GM23338 (cell line): ENCODE results near the gene PIP5K1C. TPM values are rescaled to one million over a fixed set of nuclear protein-coding genes. Genes with fewer than 3 reads are reported as not detected.

Experiments used
- ATAC-seq: fragments of 200-7000 bp; cut with Tn5 transposase; 3 replicates; pipeline ENCODE4 v1.9.1; 2020
- DNase-seq: peaks from one replicate; pipeline ENCODE4 v3.0.0-alpha.2; 2015; ENCODE audit warnings: low spot score
- H2AFZ ChIP-seq: fragments of 200-600 bp; sonication (generic); 2 replicates; pipeline ENCODE4 v1.8.0; 2016; ENCODE audit warnings: antibody characterized with exemption, mild to moderate bottlenecking, moderate library complexity
- H3F3A ChIP-seq: fragments of 200-600 bp; sonication (generic); replicated peaks from 2 replicates; pipeline ENCODE4 v1.8.0; 2017; ENCODE audit warnings: antibody characterized with exemption, mixed run types, low read depth
- H3K27ac ChIP-seq: fragments of 200-600 bp; sonication (generic); 2 replicates; pipeline ENCODE4 v1.6.1; 2016; ENCODE audit warnings: low read depth
- H3K27me3 ChIP-seq: fragments of 200-600 bp; sonication (generic); 2 replicates; pipeline ENCODE4 v1.8.0; 2016; ENCODE audit warnings: mild to moderate bottlenecking, mixed run types, moderate library complexity; ENCODE audit not compliant: insufficient read depth
- H3K36me3 ChIP-seq: fragments of 200-600 bp; sonication (generic); 2 replicates; pipeline ENCODE4 v1.8.0; 2016; ENCODE audit warnings: mild to moderate bottlenecking; ENCODE audit not compliant: insufficient read depth
- H3K4me1 ChIP-seq: fragments of 200-600 bp; sonication (generic); 2 replicates; pipeline ENCODE4 v1.8.0; 2016; ENCODE audit warnings: mild to moderate bottlenecking, moderate library complexity; ENCODE audit not compliant: insufficient read depth
- H3K4me2 ChIP-seq: fragments of 200-600 bp; sonication (generic); 2 replicates; pipeline ENCODE4 v1.7.1; 2017; ENCODE audit warnings: mixed run types
- H3K4me3 ChIP-seq: fragments of 200-600 bp; sonication (generic); 2 replicates; pipeline ENCODE4 v1.6.1; 2016; ENCODE audit warnings: mixed run types
- H3K79me2 ChIP-seq: fragments of 200-600 bp; sonication (generic); replicated peaks from 2 replicates; pipeline ENCODE4 v1.8.0; 2017; ENCODE audit warnings: mild to moderate bottlenecking; ENCODE audit not compliant: insufficient read depth
- H3K9me2 ChIP-seq: fragments of 200-600 bp; sonication (generic); 2 replicates; pipeline ENCODE4 v1.8.0; 2017; ENCODE audit not compliant: insufficient read depth
- H4K20me1 ChIP-seq: fragments of 200-600 bp; sonication (generic); replicated peaks from 2 replicates; pipeline ENCODE4 v1.8.0; 2017; ENCODE audit warnings: mild to moderate bottlenecking; ENCODE audit not compliant: insufficient read depth
- H3K27ac Mint-ChIP-seq: 2 replicates; pipeline ENCODE4 v1.8.0; 2020; ENCODE audit warnings: inconsistent platforms, mild to moderate bottlenecking, moderate library complexity, mixed read lengths
- H3K27me3 Mint-ChIP-seq: 3 replicates; pipeline ENCODE4 v1.8.0; 2022; ENCODE audit warnings: low read depth, mild to moderate bottlenecking, moderate library complexity, mixed read lengths, inconsistent platforms; ENCODE audit not compliant: insufficient read depth, poor library complexity
- H3K36me3 Mint-ChIP-seq: 3 replicates; pipeline ENCODE4 v1.8.0; 2021; ENCODE audit warnings: low read depth, mild to moderate bottlenecking, inconsistent platforms, moderate library complexity, mixed read lengths
- H3K4me1 Mint-ChIP-seq: 3 replicates; pipeline ENCODE4 v1.8.0; 2020; ENCODE audit warnings: mild to moderate bottlenecking, inconsistent platforms, mixed read lengths
- H3K4me3 Mint-ChIP-seq: 3 replicates; pipeline ENCODE4 v1.8.0; 2021; ENCODE audit warnings: moderate library complexity, mild to moderate bottlenecking, inconsistent platforms, mixed read lengths
- H3K9me3 Mint-ChIP-seq: 3 replicates; pipeline ENCODE4 v1.8.0; 2020; ENCODE audit warnings: moderate library complexity, mild to moderate bottlenecking, inconsistent platforms, mixed read lengths
- CREB1 ChIP-seq: fragments of 250-450 bp; sonication (Bioruptor Pico); IDR thresholded peaks from 2 replicates; pipeline ENCODE4 v1.5.0; 2020; ENCODE audit warnings: low read depth, mild to moderate bottlenecking, moderate library complexity
- EZH2 ChIP-seq: fragments of 200-600 bp; sonication (generic); IDR thresholded peaks from one replicate; pipeline ENCODE4 v1.8.0; 2017; ENCODE audit warnings: antibody characterized with exemption, mild to moderate bottlenecking, low read depth; ENCODE audit not compliant: unreplicated experiment
- EZH2phosphoT487 ChIP-seq: fragments of 200-600 bp; sonication (generic); IDR thresholded peaks from one replicate; pipeline ENCODE4 v1.8.1; 2018; ENCODE audit warnings: antibody characterized with exemption; ENCODE audit not compliant: unreplicated experiment
- JUNB ChIP-seq: IDR thresholded peaks from one replicate; pipeline ENCODE4 v1.6.1; 2016; ENCODE audit warnings: antibody characterized with exemption; ENCODE audit not compliant: unreplicated experiment
- NANOG ChIP-seq: IDR thresholded peaks from 2 replicates; pipeline ENCODE4 v1.6.1; 2016; ENCODE audit warnings: antibody characterized with exemption, borderline replicate concordance
- POLR2AphosphoS5 ChIP-seq: IDR thresholded peaks from 2 replicates; pipeline ENCODE4 v1.6.1; 2016; ENCODE audit warnings: antibody characterized with exemption, low read depth
- STAT1 ChIP-seq: IDR thresholded peaks from one replicate; pipeline ENCODE4 v1.6.1; 2016; ENCODE audit warnings: antibody characterized with exemption; ENCODE audit not compliant: unreplicated experiment
- ZNF114 ChIP-seq: fragments of 250-450 bp; sonication (Bioruptor Pico); IDR thresholded peaks from 2 replicates; pipeline ENCODE4 v1.5.0; 2020; ENCODE audit warnings: mild to moderate bottlenecking, moderate library complexity
- ZNF331 ChIP-seq: fragments of 250-450 bp; sonication (Bioruptor Pico); IDR thresholded peaks from 2 replicates; pipeline ENCODE4 v1.5.0; 2020; ENCODE audit warnings: low read depth, mild to moderate bottlenecking, moderate library complexity
- polyA plus RNA-seq: library from polyadenylated mRNA; unstranded; fragments of >200 nt; fragmentation: Nextera tagmentation; extraction: Ambion mirVana; gene quantifications from 2 replicates; pipeline ENCODE4 v1.2.1, GENCODE V29; 2016
- total RNA-seq: library from RNA; depleted of rRNA; stranded (reverse); fragments of >200 nt; shearing (Covaris generic); gene quantifications from 2 replicates; pipeline ENCODE4 v1.2.3, GENCODE V29; 2014
- TF ChIP-seq, protein P1 (sequence below), 2 experiments: fragments of 200-600 bp in 1 of 2; sonication (generic) in 1 of 2; conservative IDR thresholded peaks; 2 replicates each; pipeline versions ENCODE4 v1.5.1 to v1.6.1; 2016 to 2017; ENCODE audit warnings: antibody characterized with exemption in 2 of 2, low read depth in 2 of 2, mild to moderate bottlenecking in 2 of 2, moderate library complexity in 1 of 2
- TF ChIP-seq, protein P2 (sequence below): fragments of 250-450 bp; sonication (Bioruptor Pico); IDR thresholded peaks from 2 replicates; pipeline ENCODE4 v1.5.0; 2020; ENCODE audit warnings: mild to moderate bottlenecking, moderate library complexity
- TF ChIP-seq, protein P3 (sequence below): IDR thresholded peaks from one replicate; pipeline ENCODE4 v1.6.1; 2018; ENCODE audit warnings: antibody characterized with exemption; ENCODE audit not compliant: unreplicated experiment
- TF ChIP-seq, protein P4 (sequence below): IDR thresholded peaks from 2 replicates; pipeline ENCODE4 v1.6.1; 2016; ENCODE audit warnings: antibody characterized with exemption

The PIP5K1C gene
- total and polyA plus RNA-seq, 2 experiments from 2014 or later, result 11.8 to 46.7 TPM

DNA sequence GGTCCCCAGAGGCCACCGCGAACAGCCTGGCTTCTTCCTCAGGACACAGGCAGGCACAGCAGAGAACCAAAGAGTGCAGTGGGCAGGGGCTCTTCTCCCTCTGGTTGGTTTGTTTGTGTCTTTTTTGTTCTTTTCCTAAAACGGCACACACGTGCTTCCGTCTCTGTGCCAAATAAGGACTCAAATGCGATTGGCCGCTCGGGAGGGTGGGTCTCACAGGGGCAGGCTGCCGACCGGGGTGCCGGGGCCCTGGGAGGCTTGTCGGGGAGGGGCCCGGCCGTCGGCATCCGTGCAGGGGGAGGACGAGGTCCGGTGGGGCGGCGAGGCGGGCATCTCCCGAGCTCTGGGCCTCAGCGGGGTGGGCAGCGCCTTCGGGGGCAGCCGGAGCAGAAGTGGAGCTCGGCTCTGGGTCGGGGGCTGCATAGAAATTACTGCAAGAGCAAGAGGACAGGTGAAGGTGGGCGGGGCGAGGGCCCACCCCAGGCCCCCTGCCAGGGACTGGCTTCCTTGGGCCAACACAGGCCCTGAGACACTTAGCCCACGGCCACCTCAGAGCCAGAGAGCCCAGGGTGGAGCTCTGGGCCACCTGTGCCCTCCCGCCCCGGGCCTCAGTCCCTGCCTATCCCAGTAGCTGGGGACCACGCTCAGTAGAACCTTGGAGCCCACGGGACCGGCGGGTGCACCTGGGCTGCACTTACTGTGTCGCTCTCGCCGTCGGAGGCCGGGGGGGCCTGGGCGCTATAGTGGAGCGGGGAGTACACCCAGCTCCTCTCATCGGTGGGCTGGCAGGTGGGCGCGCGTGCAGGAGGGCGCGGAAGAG lies 67.3 kb downstream of the PIP5K1C start:
- no peak overlapping the region for H3K4me2 ChIP-seq
- H3K4me1 ChIP-seq, result no peaks in the 10 kb centered on the region
- no peak overlapping the region for H3K27ac ChIP-seq
- H3K27me3 ChIP-seq, result no peaks in the 10 kb centered on the region
- peaks cover 7% of the 10 kb centered on the region for H3K27me3 Mint-ChIP-seq
- DNase-seq (no peak), ATAC-seq (no peak)
- no peaks in the 10 kb centered on the region for H3K9me3 Mint-ChIP-seq
- no peaks in the 10 kb centered on the region for H3K36me3 Mint-ChIP-seq
- no peak overlapping the region for H3K4me3 Mint-ChIP-seq
- TF ChIP-seq EZH2phosphoT487 (no peak), NANOG (no peak), JUNB (no peak), STAT1 (no peak), ZNF331 (CRISPR knock-in tag) (no peak), ZNF114 (CRISPR knock-in tag) (no peak), POLR2AphosphoS5 (no peak), CREB1 (CRISPR knock-in tag) (no peak), EZH2 (no peak)
- TF ChIP-seq, protein P1, sequence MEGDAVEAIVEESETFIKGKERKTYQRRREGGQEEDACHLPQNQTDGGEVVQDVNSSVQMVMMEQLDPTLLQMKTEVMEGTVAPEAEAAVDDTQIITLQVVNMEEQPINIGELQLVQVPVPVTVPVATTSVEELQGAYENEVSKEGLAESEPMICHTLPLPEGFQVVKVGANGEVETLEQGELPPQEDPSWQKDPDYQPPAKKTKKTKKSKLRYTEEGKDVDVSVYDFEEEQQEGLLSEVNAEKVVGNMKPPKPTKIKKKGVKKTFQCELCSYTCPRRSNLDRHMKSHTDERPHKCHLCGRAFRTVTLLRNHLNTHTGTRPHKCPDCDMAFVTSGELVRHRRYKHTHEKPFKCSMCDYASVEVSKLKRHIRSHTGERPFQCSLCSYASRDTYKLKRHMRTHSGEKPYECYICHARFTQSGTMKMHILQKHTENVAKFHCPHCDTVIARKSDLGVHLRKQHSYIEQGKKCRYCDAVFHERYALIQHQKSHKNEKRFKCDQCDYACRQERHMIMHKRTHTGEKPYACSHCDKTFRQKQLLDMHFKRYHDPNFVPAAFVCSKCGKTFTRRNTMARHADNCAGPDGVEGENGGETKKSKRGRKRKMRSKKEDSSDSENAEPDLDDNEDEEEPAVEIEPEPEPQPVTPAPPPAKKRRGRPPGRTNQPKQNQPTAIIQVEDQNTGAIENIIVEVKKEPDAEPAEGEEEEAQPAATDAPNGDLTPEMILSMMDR (conservative IDR thresholded peaks at IDR 0.05; ENCODE audit: low read depth in 2 of 2), result no peak
- TF ChIP-seq, protein P2, sequence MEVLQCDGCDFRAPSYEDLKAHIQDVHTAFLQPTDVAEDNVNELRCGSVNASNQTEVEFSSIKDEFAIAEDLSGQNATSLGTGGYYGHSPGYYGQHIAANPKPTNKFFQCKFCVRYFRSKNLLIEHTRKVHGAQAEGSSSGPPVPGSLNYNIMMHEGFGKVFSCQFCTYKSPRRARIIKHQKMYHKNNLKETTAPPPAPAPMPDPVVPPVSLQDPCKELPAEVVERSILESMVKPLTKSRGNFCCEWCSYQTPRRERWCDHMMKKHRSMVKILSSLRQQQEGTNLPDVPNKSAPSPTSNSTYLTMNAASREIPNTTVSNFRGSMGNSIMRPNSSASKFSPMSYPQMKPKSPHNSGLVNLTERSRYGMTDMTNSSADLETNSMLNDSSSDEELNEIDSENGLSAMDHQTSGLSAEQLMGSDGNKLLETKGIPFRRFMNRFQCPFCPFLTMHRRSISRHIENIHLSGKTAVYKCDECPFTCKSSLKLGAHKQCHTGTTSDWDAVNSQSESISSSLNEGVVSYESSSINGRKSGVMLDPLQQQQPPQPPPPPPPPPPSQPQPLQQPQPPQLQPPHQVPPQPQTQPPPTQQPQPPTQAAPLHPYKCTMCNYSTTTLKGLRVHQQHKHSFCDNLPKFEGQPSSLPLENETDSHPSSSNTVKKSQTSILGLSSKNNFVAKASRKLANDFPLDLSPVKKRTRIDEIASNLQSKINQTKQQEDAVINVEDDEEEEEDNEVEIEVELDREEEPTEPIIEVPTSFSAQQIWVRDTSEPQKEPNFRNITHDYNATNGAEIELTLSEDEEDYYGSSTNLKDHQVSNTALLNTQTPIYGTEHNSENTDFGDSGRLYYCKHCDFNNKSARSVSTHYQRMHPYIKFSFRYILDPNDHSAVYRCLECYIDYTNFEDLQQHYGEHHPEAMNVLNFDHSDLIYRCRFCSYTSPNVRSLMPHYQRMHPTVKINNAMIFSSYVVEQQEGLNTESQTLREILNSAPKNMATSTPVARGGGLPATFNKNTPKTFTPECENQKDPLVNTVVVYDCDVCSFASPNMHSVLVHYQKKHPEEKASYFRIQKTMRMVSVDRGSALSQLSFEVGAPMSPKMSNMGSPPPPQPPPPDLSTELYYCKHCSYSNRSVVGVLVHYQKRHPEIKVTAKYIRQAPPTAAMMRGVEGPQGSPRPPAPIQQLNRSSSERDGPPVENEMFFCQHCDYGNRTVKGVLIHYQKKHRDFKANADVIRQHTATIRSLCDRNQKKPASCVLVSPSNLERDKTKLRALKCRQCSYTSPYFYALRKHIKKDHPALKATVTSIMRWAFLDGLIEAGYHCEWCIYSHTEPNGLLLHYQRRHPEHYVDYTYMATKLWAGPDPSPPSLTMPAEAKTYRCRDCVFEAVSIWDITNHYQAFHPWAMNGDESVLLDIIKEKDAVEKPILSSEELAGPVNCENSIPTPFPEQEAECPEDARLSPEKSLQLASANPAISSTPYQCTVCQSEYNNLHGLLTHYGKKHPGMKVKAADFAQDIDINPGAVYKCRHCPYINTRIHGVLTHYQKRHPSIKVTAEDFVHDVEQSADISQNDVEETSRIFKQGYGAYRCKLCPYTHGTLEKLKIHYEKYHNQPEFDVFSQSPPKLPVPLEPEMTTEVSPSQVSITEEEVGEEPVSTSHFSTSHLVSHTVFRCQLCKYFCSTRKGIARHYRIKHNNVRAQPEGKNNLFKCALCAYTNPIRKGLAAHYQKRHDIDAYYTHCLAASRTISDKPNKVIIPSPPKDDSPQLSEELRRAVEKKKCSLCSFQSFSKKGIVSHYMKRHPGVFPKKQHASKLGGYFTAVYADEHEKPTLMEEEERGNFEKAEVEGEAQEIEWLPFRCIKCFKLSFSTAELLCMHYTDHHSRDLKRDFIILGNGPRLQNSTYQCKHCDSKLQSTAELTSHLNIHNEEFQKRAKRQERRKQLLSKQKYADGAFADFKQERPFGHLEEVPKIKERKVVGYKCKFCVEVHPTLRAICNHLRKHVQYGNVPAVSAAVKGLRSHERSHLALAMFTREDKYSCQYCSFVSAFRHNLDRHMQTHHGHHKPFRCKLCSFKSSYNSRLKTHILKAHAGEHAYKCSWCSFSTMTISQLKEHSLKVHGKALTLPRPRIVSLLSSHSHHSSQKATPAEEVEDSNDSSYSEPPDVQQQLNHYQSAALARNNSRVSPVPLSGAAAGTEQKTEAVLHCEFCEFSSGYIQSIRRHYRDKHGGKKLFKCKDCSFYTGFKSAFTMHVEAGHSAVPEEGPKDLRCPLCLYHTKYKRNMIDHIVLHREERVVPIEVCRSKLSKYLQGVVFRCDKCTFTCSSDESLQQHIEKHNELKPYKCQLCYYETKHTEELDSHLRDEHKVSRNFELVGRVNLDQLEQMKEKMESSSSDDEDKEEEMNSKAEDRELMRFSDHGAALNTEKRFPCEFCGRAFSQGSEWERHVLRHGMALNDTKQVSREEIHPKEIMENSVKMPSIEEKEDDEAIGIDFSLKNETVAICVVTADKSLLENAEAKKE (CRISPR knock-in tag), result no peak
- TF ChIP-seq, protein P3, sequence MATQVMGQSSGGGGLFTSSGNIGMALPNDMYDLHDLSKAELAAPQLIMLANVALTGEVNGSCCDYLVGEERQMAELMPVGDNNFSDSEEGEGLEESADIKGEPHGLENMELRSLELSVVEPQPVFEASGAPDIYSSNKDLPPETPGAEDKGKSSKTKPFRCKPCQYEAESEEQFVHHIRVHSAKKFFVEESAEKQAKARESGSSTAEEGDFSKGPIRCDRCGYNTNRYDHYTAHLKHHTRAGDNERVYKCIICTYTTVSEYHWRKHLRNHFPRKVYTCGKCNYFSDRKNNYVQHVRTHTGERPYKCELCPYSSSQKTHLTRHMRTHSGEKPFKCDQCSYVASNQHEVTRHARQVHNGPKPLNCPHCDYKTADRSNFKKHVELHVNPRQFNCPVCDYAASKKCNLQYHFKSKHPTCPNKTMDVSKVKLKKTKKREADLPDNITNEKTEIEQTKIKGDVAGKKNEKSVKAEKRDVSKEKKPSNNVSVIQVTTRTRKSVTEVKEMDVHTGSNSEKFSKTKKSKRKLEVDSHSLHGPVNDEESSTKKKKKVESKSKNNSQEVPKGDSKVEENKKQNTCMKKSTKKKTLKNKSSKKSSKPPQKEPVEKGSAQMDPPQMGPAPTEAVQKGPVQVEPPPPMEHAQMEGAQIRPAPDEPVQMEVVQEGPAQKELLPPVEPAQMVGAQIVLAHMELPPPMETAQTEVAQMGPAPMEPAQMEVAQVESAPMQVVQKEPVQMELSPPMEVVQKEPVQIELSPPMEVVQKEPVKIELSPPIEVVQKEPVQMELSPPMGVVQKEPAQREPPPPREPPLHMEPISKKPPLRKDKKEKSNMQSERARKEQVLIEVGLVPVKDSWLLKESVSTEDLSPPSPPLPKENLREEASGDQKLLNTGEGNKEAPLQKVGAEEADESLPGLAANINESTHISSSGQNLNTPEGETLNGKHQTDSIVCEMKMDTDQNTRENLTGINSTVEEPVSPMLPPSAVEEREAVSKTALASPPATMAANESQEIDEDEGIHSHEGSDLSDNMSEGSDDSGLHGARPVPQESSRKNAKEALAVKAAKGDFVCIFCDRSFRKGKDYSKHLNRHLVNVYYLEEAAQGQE, result no peak
- TF ChIP-seq, protein P4, sequence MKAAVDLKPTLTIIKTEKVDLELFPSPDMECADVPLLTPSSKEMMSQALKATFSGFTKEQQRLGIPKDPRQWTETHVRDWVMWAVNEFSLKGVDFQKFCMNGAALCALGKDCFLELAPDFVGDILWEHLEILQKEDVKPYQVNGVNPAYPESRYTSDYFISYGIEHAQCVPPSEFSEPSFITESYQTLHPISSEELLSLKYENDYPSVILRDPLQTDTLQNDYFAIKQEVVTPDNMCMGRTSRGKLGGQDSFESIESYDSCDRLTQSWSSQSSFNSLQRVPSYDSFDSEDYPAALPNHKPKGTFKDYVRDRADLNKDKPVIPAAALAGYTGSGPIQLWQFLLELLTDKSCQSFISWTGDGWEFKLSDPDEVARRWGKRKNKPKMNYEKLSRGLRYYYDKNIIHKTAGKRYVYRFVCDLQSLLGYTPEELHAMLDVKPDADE, result no peak
- H3K4me1 Mint-ChIP-seq, result no peaks in the 10 kb centered on the region
- H3K4me3 ChIP-seq, result no peak overlapping the region
- no peaks in the 10 kb centered on the region for H3K79me2 ChIP-seq
- H3F3A ChIP-seq, result peaks cover 5% of the 10 kb centered on the region; the same call in 1 of the 2 replicates
- no peak overlapping the region for H2AFZ ChIP-seq
- no peak overlapping the region for H3K27ac Mint-ChIP-seq
- no peaks in the 10 kb centered on the region for H3K9me2 ChIP-seq
- H3K36me3 ChIP-seq, result no peaks in the 10 kb centered on the region
- no peaks in the 10 kb centered on the region; the same call in 1 of the 2 replicates for H4K20me1 ChIP-seq
